ENCODE measurements around the gene DUOX1. TPM values are rescaled to one million over a fixed set of nuclear protein-coding genes. Genes with fewer than 3 reads are reported as not detected.
"Not testable (repeated sequence)": the region's sequence is repeated elsewhere in the genome, so short reads cannot be mapped to it uniquely, and the experiment has no call there.

Gene DUOX1
- total RNA-seq, 3 donors from 2014 or later, result 0.43 to 1.7 (median 0.70) TPM

DNA sequence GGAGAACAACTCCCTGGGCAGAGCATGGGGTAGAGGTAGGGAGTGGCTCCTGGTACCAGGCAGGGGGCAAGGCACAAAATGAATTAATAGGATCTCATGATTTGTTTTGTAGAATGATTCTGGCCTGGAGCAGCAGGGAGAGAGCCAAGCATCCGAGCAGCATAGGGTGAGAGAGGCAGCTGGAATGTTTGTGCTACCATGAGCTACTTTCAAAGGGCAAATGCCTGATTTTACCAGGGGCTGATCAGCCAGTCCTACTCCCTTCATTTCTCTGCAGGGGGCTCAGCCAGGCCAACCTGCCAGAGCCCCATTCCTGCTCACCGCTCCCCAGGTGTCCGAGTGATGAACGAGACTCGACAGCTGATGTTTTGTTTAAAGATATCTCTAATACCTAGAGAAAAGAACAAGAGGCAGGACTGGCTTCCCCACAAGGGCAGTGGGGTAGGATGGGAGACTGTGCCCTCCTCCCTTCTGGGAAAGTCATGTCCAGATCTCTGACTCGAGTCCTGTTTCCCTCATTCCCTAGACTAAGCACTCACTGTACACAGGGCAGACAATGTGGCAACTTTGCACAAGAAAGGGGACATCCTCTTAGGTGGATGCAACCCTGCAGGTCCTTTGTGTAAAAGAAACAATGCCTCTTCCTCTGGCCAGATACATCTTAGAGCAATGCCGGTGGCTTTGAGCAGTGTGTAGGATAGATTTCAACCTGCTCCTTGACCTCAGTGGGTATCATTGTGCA lies 28.7 kb upstream of the DUOX1 start:
- no peaks in the 10 kb centered on the region for H3K9me3 ChIP-seq
- TF ChIP-seq, protein P1, sequence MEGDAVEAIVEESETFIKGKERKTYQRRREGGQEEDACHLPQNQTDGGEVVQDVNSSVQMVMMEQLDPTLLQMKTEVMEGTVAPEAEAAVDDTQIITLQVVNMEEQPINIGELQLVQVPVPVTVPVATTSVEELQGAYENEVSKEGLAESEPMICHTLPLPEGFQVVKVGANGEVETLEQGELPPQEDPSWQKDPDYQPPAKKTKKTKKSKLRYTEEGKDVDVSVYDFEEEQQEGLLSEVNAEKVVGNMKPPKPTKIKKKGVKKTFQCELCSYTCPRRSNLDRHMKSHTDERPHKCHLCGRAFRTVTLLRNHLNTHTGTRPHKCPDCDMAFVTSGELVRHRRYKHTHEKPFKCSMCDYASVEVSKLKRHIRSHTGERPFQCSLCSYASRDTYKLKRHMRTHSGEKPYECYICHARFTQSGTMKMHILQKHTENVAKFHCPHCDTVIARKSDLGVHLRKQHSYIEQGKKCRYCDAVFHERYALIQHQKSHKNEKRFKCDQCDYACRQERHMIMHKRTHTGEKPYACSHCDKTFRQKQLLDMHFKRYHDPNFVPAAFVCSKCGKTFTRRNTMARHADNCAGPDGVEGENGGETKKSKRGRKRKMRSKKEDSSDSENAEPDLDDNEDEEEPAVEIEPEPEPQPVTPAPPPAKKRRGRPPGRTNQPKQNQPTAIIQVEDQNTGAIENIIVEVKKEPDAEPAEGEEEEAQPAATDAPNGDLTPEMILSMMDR (IDR thresholded peaks at IDR 0.05), result no peak
- H3K36me3 ChIP-seq (ENCODE audit: low read depth), result no peaks in the 10 kb centered on the region
- no peak for ATAC-seq
- intact Hi-C loops (cut with DNase I, micrococcal nuclease), result no loop called here
- no peak for DNase-seq
- H3K4me3 ChIP-seq, result no peak overlapping the region
- H3K4me1 ChIP-seq (ENCODE audit: low read depth), result no peaks in the 10 kb centered on the region

DNA sequence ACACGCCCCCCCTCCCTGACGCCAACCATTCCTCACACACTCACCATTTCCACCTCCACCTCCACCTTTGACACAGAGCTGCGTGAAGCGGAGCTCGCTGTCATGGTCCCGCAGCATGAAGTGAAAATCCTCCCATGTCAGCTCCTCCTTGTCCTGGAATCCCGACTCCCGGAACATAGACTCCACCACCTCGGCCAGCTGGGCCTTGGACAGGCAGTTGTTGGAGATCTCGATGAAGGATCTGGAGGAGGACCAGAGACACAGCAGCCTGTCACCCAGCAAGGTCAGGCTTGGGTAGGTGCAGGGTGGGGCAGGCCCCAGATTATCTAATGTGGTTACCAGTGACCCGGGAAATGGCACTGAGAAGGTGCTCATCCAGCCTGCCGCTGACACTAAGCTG lies 28.0 kb upstream of the DUOX1 start:
- Histone ChIP-seq H3K9me3 (no peaks in the 10 kb centered on the region), H3K4me1 (ENCODE audit: low read depth) (no peaks in the 10 kb centered on the region), H3K4me3 (no peak overlapping the region), H3K36me3 (ENCODE audit: low read depth) (no peaks in the 10 kb centered on the region)
- DNase-seq (no peak), ATAC-seq (no peak)
- intact Hi-C loops (cut with DNase I, micrococcal nuclease), result no loop called here
- TF ChIP-seq, protein P1 (IDR thresholded peaks at IDR 0.05), result no peak

DNA sequence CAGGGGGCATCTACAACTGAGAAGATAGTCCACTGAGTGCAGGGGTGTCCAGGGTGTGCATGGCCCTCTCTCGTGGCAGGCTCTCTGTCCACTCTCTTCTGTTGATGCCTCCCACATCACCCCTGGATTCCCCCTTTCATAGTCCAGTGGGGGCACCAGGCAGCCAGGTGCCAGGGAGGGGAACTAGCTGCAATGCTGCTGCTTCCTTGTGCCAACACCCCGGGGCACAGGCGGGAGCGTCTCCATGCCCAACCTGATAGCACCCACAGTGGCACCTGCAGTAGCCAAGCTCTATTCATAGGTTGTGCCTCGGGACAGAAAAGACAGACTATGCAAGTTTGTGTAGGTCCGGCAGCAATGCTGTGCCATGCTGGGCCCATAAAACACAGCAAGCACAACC lies 27.6 kb upstream of the DUOX1 start:
- no peak for ATAC-seq
- intact Hi-C loops (cut with DNase I, micrococcal nuclease), result no loop called here
- TF ChIP-seq, protein P1 (IDR thresholded peaks at IDR 0.05), result no peak
- DNase-seq, result no peak
- Histone ChIP-seq H3K9me3 (no peaks in the 10 kb centered on the region), H3K4me3 (no peak overlapping the region), H3K4me1 (ENCODE audit: low read depth) (no peaks in the 10 kb centered on the region), H3K36me3 (ENCODE audit: low read depth) (no peaks in the 10 kb centered on the region)

DNA sequence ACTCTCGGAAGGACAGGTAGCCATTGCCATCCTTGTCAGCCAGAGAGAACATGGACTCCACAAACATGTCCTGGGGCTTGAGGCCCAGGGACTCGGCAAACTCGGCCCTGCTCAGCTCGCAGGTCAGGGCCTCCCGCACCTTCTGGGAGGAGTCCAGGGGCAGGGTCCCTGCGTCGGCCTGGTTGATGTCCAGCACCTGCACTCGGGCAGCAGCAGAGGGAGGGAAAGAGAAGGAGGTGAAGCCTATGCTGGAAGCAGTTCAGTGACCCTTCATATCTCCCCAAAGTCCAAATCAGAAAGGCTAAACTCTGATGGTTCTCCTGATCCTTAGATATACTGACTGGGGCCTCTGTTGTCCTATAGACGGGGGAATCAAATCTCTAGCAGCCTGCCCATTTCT lies 25.6 kb upstream of the DUOX1 start:
- DNase-seq; H3K9me3 ChIP-seq; intact Hi-C loops (cut with DNase I, micrococcal nuclease); H3K4me3 ChIP-seq; ATAC-seq; H3K4me1 ChIP-seq (ENCODE audit: low read depth); H3K36me3 ChIP-seq (ENCODE audit: low read depth): not testable (repeated sequence)

DNA sequence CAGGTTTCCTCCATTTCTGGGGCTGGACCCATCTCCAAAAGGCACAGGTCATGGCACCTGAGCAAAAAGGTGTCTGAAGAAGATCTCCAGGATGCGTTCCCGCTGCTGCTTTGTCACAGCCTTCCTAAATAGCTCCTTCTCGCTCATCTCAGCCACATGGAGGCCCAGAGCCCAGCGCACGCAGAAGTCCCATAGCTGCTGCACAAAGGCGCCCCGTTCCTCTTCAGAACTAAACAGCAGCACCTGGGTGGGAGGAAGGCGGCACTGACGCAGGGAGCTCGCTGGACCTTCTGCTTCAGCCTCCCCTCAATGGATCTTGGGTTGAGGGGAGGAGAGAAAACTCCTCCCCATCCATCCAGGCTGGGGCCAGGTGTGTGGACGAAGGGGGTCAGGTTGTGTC lies 24.2 kb upstream of the DUOX1 start:
- intact Hi-C loops (cut with DNase I, micrococcal nuclease), result no loop called here
- Histone ChIP-seq H3K9me3 (no peaks in the 10 kb centered on the region), H3K4me1 (ENCODE audit: low read depth) (no peaks in the 10 kb centered on the region), H3K4me3 (no peak overlapping the region), H3K36me3 (ENCODE audit: low read depth) (no peaks in the 10 kb centered on the region)
- TF ChIP-seq, protein P1 (IDR thresholded peaks at IDR 0.05), result no peak
- DNase-seq (no peak), ATAC-seq (no peak)

DNA sequence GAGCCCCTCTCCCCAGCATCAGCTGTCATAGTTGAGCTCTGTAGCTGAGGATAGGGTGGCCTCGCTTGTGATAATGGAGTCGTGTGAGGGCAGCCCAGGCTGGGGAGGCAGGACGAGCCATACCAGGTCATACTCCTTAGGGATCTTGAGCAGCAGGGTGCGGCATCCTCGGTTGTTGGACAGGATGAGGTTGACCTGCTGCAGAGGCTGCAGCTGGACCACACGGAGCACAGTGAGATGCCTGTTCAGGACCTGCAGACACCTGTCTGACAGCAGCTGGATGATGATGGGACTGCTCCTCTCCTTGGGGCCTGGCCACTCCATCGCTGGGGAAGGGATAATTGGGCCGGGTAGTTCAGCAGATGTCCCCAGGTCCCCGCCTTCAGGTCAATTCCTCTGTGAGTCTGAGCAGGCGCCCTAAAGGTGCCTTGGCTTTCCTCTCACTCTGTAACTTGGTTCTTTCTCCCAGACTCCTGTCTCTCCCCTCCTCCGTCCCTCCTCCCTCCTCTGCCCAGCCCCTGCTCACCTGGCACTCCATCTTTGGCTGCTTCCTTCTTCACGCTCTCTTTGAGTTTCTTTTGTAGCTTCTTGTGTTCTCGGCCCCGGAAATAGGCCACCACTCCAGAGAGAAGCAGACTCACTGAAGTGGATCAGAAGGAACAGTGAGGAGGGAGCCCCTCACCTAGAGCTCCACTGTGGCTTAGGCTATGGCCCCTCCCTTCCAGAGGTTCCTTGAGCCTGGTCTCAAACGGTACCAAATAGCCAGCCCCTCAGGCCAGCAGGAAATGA lies 23.6 kb upstream of the DUOX1 start:
- Histone ChIP-seq H3K4me3 (no peak overlapping the region), H3K9me3 (no peaks in the 10 kb centered on the region), H3K4me1 (ENCODE audit: low read depth) (no peaks in the 10 kb centered on the region), H3K36me3 (ENCODE audit: low read depth) (no peaks in the 10 kb centered on the region)
- TF ChIP-seq, protein P1 (IDR thresholded peaks at IDR 0.05), result no peak
- intact Hi-C loops (cut with DNase I, micrococcal nuclease), result no loop called here
- DNase-seq (no peak), ATAC-seq (no peak)
